ENCODE results near the gene TMEM129.

DNA sequence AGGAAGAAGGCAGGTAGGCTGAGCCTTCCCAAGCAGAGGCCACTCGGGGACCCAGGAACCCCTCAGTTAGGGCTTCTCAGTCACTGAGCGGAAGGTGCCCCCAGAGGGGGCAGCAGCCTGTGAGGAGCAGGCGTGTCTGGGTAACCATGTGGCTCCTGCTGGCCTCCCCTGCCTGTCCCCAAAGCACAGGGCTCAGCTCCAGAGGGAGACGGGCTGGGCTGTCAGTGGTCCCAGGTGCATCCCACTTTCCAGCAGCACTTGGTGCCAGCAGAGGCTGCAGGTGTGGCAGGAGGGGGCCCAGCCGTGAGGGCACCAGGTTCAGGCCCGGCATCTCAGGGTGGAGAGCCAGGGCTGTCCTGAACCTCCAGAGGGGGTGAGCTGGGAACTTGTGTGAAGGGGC lies 22.9 kb upstream of the TMEM129 start:
- no peak for TF ChIP-seq POLR2AphosphoS5 (IDR thresholded peaks at IDR 0.05)
- TF ChIP-seq TAF1 (IDR thresholded peaks at IDR 0.05; ENCODE audit: low read depth) = no peak
